ENCODE data around the gene JRKL. TPM values are rescaled to one million over a fixed set of nuclear protein-coding genes. Genes with fewer than 3 reads are reported as not detected.

JRKL gene
- total and polyA plus RNA-seq, 2 of the 8 experiments (the other 6 are each of a cell fraction or from before 2014, with no cell fraction given), result 1.4 to 4.9 TPM

DNA sequence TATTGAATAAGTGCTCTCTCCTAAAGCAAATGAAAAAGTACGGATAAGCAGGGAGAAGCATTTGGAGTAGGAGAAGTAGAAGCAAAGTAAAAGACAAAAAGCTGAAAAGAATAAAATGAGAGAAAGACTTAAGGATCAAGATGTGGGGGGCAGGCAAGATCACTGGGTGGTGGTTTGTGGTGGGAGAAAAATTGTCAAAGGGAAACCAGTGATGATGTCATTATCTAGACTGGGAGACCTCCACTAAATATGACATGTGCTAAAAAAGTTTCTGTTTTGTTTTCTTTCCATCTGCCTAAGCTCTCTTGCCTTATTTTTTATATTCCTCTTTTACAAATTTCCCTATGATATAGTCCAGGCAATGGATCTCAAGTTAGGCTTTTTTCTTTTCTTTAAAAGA is 32.0 kb upstream of the JRKL start:
- H3K4me3 ChIP-seq (ENCODE audit: extremely low read depth in 1 of 4, insufficient read depth in 2 of 4, low read depth in 3 of 4, low read length in 4 of 4), result no peak overlapping the region
- no peaks in the 10 kb centered on the region for H3K23me2 ChIP-seq (ENCODE audit: low read depth, low read length)
- no peak overlapping the region for H3K4me2 ChIP-seq (ENCODE audit: insufficient read depth in 1 of 2, low read depth in 2 of 2, low read length in 2 of 2)
- no peak overlapping the region for H2AK5ac ChIP-seq (ENCODE audit: low read depth, low read length)
- H4K5ac ChIP-seq (ENCODE audit: insufficient read length, low read depth, low read length), result no peak overlapping the region
- 92% methylated on average over 1 of the region's 1 CpG; no CpG with 5 or more reads in 1 of the 2 experiments for WGBS, 2 experiments (ENCODE audit: extremely low coverage in 1 of 2, insufficient coverage in 1 of 2, insufficient read length in 1 of 2, insufficient replicate concordance in 2 of 2, low coverage in 1 of 2, low lambda C conversion rate in 2 of 2, missing lambda C conversion rate in 1 of 2)
- no peaks in the 10 kb centered on the region for H3K79me1 ChIP-seq (ENCODE audit: low read depth, low read length)
- no peak overlapping the region for H2BK5ac ChIP-seq (ENCODE audit: low read depth, low read length)
- no peaks in the 10 kb centered on the region for H3K79me2 ChIP-seq (ENCODE audit: control insufficient read depth in 1 of 2, insufficient read depth in 2 of 2, low read length in 2 of 2)
- H2BK120ac ChIP-seq (replicated peaks; ENCODE audit: low read depth, low read length), result no peak overlapping the region
- H3K27me3 ChIP-seq (replicated peaks in 1 of 4; ENCODE audit: control insufficient read depth in 3 of 4, extremely low read depth in 1 of 4, insufficient read depth in 3 of 4, low read length in 3 of 4), result no peaks in the 10 kb centered on the region
- TF ChIP-seq YY1 (IDR thresholded peaks at IDR 0.05; ENCODE audit: low read depth, low read length), result no peak
- no peak for TF ChIP-seq SP1 (IDR thresholded peaks at IDR 0.05; ENCODE audit: low read depth, low read length)
- TF ChIP-seq CTBP2 (IDR thresholded peaks at IDR 0.05; ENCODE audit: borderline replicate concordance, insufficient read depth, insufficient read length, low read length), result no peak
- no peak for TF ChIP-seq FOSL1 (IDR thresholded peaks at IDR 0.05; ENCODE audit: insufficient read depth, low read depth, low read length)
- no peak for TF ChIP-seq RNF2 (IDR thresholded peaks at IDR 0.05; ENCODE audit: borderline replicate concordance, low read depth, low read length, missing control alignments, poor library complexity, severe bottlenecking)
- TF ChIP-seq EZH2 (IDR thresholded peaks at IDR 0.05; ENCODE audit: low read depth, low read length, severe bottlenecking), result no peak
- TF ChIP-seq ZNF274 (IDR thresholded peaks at IDR 0.05; ENCODE audit: borderline replicate concordance, extremely low read depth, low read length), result no peak
- H3K23ac ChIP-seq (ENCODE audit: insufficient read length), result no peak overlapping the region
- no peak overlapping the region for H3K14ac ChIP-seq (ENCODE audit: insufficient read length)
- ChIA-PET POLR2A (ENCODE audit: partially characterized antibody) (no interaction called here), CTCF (ENCODE audit: partially characterized antibody) (interaction anchor here (0.8 to 1.9 kb wide), 3 partner anchors 15 to 522 kb away, joined by 3 to 7 read pairs (median 3); partner anchors contain the start of gene MAML2)
- FAIRE-seq (no peak), DNase-seq (ENCODE audit: low read depth in 1 of 2, low spot score in 2 of 2) (no peak)
- H3K9ac ChIP-seq (replicated peaks in 1 of 4; ENCODE audit: extremely low read depth in 1 of 4, low read depth in 3 of 4, low read length in 3 of 4), result no peak overlapping the region
- no peak overlapping the region for H2AFZ ChIP-seq (ENCODE audit: low read length)
- no peak overlapping the region for H3K18ac ChIP-seq (ENCODE audit: extremely low read depth, low read length)
- no peak overlapping the region for H2BK15ac ChIP-seq (ENCODE audit: low read length)
- peaks cover 0 to 8% (median 0%) of the 10 kb centered on the region in 4 experiments; a peak in 3 of 8 replicates for H3K36me3 ChIP-seq (ENCODE audit: control insufficient read depth in 2 of 4, insufficient read depth in 4 of 4, low read length in 3 of 4)
- no peak overlapping the region for H3K56ac ChIP-seq (replicated peaks; ENCODE audit: insufficient read length, low read depth, low read length)
- H4K91ac ChIP-seq (replicated peaks; ENCODE audit: insufficient read length, low read length), result no peak overlapping the region
- no peaks in the 10 kb centered on the region for H4K20me1 ChIP-seq (replicated peaks in 1 of 2; ENCODE audit: control insufficient read depth in 1 of 2, insufficient read depth in 2 of 2, low read length in 2 of 2)
- no peak overlapping the region for H3K4ac ChIP-seq (replicated peaks; ENCODE audit: insufficient read length, low read depth, low read length)
- H4K8ac ChIP-seq (ENCODE audit: extremely low read depth, insufficient read depth, low read length), result no peak overlapping the region
- H3K4me1 ChIP-seq (replicated peaks in 1 of 4; ENCODE audit: control insufficient read depth in 3 of 4, insufficient read depth in 4 of 4, low read length in 3 of 4), result no peaks in the 10 kb centered on the region
- no peaks in the 10 kb centered on the region for H3K9me3 ChIP-seq (ENCODE audit: insufficient read depth in 2 of 2, low read depth in 1 of 2, low read length in 1 of 2)
- no peak overlapping the region for H2BK20ac ChIP-seq (ENCODE audit: low read length)
- no peak overlapping the region for H2BK12ac ChIP-seq (ENCODE audit: low read depth, low read length)
- H3K27ac ChIP-seq (ENCODE audit: low read depth, low read length), result no peak overlapping the region
